ENCODE results near the gene PYURF.

PYURF gene

DNA sequence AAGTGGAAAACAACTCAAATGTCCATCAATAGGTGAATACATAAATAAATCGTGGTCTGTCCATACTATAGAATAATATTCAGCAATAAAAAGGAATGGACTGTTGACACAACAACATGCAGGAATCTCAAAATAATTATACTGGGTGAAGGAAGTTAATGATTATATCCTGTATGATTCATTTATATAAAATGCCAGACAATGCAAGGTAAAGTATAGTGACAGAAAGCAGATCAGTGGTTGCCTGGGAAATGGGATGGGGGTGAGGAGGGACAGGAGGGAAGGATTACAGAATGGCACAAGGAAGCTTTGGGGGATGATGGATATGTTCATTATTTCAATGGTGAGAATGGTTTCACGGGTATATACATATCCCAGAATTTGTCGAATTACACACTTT is 12.3 kb downstream of the PYURF start:
- no peak for DNase-seq (ENCODE audit: low read depth)

- DNase-seq (ENCODE audit: low read depth) = no peak
Measured at GRCh38 chr4:88503344-88503743, 20.2 kb downstream of the PYURF start.

GRCh38 chr4:88497859-88498409 is 25.6 kb downstream of the PYURF start:
- no peak for DNase-seq (ENCODE audit: low read depth)

DNA sequence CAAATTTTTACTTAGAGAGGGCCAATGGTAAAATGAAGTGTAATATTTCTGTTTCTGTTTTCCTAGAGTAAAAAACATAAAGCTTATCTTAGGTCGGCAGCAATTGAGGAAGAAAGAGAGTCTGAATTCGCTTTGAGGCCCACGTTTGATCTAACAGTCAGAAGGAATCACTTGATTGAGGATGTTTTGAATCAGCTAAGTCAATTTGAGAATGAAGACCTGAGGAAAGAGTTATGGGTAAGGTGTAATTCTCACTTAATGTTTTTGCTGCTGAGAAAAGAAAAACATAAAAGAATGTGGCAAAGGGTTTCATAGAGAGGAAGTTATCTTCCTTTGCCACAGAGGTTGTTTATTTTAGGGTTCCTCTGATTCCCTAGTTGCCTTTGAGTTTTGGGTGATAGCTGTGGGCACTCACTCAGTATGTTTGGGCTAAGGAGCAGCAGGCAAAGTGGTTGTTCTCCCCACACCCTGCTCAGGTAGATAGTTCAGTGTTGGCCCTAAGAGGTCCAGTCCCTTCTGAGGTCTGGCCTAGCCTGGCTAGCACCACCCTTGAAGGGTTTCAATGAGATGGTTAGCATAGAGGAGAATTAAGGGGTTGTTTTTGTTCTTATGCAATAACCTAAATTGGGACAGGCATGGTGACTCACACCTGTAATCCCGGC is 34.3 kb downstream of the PYURF start:
- DNase-seq (ENCODE audit: low read depth) = no peak

DNA sequence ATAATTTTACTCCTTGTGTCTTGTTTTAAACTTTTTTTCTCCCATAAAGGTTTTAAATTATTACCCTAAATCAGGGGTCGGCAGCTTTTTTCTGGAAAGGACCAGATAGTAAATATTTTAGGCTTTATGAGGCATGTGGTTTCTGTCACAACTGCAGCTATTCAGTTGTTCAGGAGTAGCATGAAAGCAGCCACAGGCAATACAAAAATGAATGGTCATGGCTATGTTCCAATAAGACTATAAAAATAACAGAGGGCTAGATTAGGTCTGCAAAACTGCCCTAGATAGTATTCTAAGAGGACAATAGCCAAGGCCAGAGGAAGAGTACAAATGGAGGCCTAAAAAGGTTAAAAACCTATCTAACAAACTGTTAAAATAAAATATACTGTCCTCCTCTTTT is 42.0 kb downstream of the PYURF start:
- no peak for DNase-seq (ENCODE audit: low read depth)

DNA sequence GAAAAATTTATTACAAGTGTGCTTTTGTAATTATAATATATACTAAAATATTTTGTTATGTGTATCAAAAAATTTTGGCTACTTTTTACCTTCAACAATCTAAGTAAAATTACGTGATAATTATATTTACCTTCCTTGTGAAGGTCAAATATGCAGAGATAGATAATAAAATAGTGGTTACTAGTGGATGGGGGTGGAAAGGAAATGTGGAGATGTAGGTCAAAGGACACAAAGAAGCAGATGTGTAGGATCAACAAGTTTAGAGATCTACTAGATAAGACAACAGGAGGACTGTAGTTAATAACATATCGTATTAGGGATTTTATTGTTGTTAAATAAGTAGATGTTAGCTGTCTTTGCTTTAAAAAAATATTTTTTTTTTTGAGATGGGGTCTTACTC is 45.3 kb downstream of the PYURF start:
- DNase-seq (ENCODE audit: low read depth) = no peak

GRCh38 chr4:88477229-88477860 is 46.2 kb downstream of the PYURF start:
- no peak for DNase-seq (ENCODE audit: low read depth)
